Activated CD4-positive, CD25-positive, alpha-beta regulatory T cell (primary cell): Measurements from ENCODE around the gene TCP11L2.
"Not testable (repeated sequence)": the region's sequence is repeated elsewhere in the genome, so short reads cannot be mapped to it uniquely, and the experiment has no call there.

Experiments used
- DNase-seq, 4 experiments: peaks; one replicate each; lab custom pipeline; 2025; lab: John Stamatoyannopoulos, UW

The TCP11L2 gene

GRCh38 chr12:106284358-106285105, 18.0 kb upstream of the TCP11L2 start:
- no peak for DNase-seq

- DNase-seq, result no peak
Measured at GRCh38 chr12:106285982-106286381, 16.6 kb upstream of the TCP11L2 start.

GRCh38 chr12:106286576-106287162, 15.9 kb upstream of the TCP11L2 start:
- not testable (repeated sequence) for DNase-seq

GRCh38 chr12:106287364-106287763, 15.2 kb upstream of the TCP11L2 start:
- no peak for DNase-seq

GRCh38 chr12:106288101-106288493, 14.4 kb upstream of the TCP11L2 start:
- no peak for DNase-seq

- no peak for DNase-seq
Measured at GRCh38 chr12:106288494-106289195, 13.9 kb upstream of the TCP11L2 start.

- no peak for DNase-seq
Measured at GRCh38 chr12:106289196-106289681, 13.3 kb upstream of the TCP11L2 start.

- DNase-seq, result no peak
Measured at GRCh38 chr12:106290666-106291065, 11.9 kb upstream of the TCP11L2 start.

GRCh38 chr12:106291342-106291741, 11.2 kb upstream of the TCP11L2 start:
- no peak for DNase-seq

GRCh38 chr12:106292339-106292738, 10.2 kb upstream of the TCP11L2 start:
- DNase-seq, result no peak

GRCh38 chr12:106296179-106296877, 6.2 kb upstream of the TCP11L2 start:
- no peak for DNase-seq

- DNase-seq, result no peak
Measured at GRCh38 chr12:106297075-106297474, 5.5 kb upstream of the TCP11L2 start.

- DNase-seq, result no peak
Measured at GRCh38 chr12:106297681-106298080, 4.9 kb upstream of the TCP11L2 start.

- DNase-seq, result no peak
Measured at GRCh38 chr12:106299202-106299774, 3.2 kb upstream of the TCP11L2 start.

- DNase-seq, result no peak
Measured at GRCh38 chr12:106300761-106301160, 1.8 kb upstream of the TCP11L2 start.

- no peak for DNase-seq
Measured at GRCh38 chr12:106301241-106301610, 1.3 kb upstream of the TCP11L2 start.

- DNase-seq, result peak; percentile 15 to 56 (median 44)
Measured at GRCh38 chr12:106301611-106302321, 767 bp upstream of the TCP11L2 start.

- DNase-seq, result peak; percentile 28 to 93 (median 60)
Measured at GRCh38 chr12:106303202-106303820, 778 bp downstream of the TCP11L2 start.

- DNase-seq, result no peak
Measured at GRCh38 chr12:106304001-106304421, 1.5 kb downstream of the TCP11L2 start.

- DNase-seq, result no peak
Measured at GRCh38 chr12:106304797-106305196, 2.3 kb downstream of the TCP11L2 start.

GRCh38 chr12:106305376-106305775, 2.8 kb downstream of the TCP11L2 start:
- DNase-seq, result no peak
